ENCODE measurements around the gene BIN1.

BIN1 gene

GRCh38 chr2:127140538-127140937 lies 33.6 kb upstream of the BIN1 start:
- TF ChIP-seq SIN3A (IDR thresholded peaks at IDR 0.05; ENCODE audit: borderline replicate concordance, insufficient read depth, low read length) (no peak), POLR2AphosphoS5 (IDR thresholded peaks at IDR 0.05; ENCODE audit: low read depth, low read length) (no peak)

DNA sequence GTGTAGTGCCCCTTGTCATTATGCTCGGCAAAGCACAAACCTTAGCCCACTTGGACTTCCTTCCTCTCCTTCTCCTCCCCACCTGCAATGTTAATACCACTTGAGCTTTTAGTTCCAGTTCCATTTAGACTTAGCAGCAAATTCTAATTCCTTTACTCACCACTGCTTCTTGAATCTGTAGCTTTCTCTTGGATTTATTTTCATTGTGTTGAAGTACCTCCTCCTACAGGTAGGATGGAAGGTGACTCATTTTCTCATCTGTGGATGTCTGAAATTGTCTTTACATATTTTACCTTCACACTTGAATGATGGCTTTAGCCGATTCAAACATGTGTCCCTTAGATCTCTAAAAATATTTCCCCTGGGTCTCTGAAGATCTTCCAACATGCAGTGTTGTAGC lies 32.8 kb upstream of the BIN1 start:
- TF ChIP-seq POLR2AphosphoS5 (IDR thresholded peaks at IDR 0.05; ENCODE audit: low read depth, low read length): no peak
- no peak for TF ChIP-seq SIN3A (IDR thresholded peaks at IDR 0.05; ENCODE audit: borderline replicate concordance, insufficient read depth, low read length)
- no peak for TF ChIP-seq TAF1 (IDR thresholded peaks at IDR 0.05; ENCODE audit: borderline replicate concordance, insufficient read depth, low read length)
- TF ChIP-seq FOXP2 (optimal IDR thresholded peaks at IDR 0.05; ENCODE audit: borderline replicate concordance, extremely low read depth, extremely low read length, insufficient read depth): no peak
- TF ChIP-seq REST (IDR thresholded peaks at IDR 0.05; ENCODE audit: insufficient read depth in 1 of 2, low read depth in 2 of 2, low read length in 2 of 2): no peak

GRCh38 chr2:127138281-127138680 lies 31.3 kb upstream of the BIN1 start:
- no peak for TF ChIP-seq FOXP2 (optimal IDR thresholded peaks at IDR 0.05; ENCODE audit: borderline replicate concordance, extremely low read depth, extremely low read length, insufficient read depth)
- no peak for TF ChIP-seq REST (IDR thresholded peaks at IDR 0.05; ENCODE audit: insufficient read depth in 1 of 2, low read depth in 2 of 2, low read length in 2 of 2)
- no peak for TF ChIP-seq TAF1 (IDR thresholded peaks at IDR 0.05; ENCODE audit: borderline replicate concordance, insufficient read depth, low read length)
- TF ChIP-seq SIN3A (IDR thresholded peaks at IDR 0.05; ENCODE audit: borderline replicate concordance, insufficient read depth, low read length): no peak
- TF ChIP-seq POLR2AphosphoS5 (IDR thresholded peaks at IDR 0.05; ENCODE audit: low read depth, low read length): no peak

DNA sequence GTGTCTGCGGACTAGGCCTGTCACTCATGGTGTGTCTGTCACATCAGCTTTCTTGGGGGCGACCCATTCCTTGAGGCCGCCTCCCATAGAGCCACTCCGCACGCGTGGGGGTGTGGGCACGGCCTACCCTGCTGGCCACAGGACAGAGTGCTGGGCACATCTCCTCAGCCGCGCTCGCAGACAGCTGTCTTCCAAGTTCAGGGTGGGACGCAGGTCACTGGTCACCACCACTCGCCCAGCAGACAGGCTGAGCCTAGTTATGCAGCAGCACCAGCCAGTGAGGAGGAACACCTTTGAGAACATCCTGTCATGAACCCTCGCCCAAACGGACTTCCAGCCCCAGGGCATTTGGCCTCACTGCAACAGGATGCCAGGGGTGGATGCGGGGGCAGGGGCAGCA lies 30.8 kb upstream of the BIN1 start:
- TF ChIP-seq TAF1 (IDR thresholded peaks at IDR 0.05; ENCODE audit: borderline replicate concordance, insufficient read depth, low read length) (no peak), SIN3A (IDR thresholded peaks at IDR 0.05; ENCODE audit: borderline replicate concordance, insufficient read depth, low read length) (no peak), FOXP2 (optimal IDR thresholded peaks at IDR 0.05; ENCODE audit: borderline replicate concordance, extremely low read depth, extremely low read length, insufficient read depth) (no peak), POLR2AphosphoS5 (IDR thresholded peaks at IDR 0.05; ENCODE audit: low read depth, low read length) (no peak), REST (IDR thresholded peaks at IDR 0.05; ENCODE audit: insufficient read depth in 1 of 2, low read depth in 2 of 2, low read length in 2 of 2) (no peak)

GRCh38 chr2:127137225-127137624 lies 30.3 kb upstream of the BIN1 start:
- no peak for TF ChIP-seq TAF1 (IDR thresholded peaks at IDR 0.05; ENCODE audit: borderline replicate concordance, insufficient read depth, low read length)
- TF ChIP-seq SIN3A (IDR thresholded peaks at IDR 0.05; ENCODE audit: borderline replicate concordance, insufficient read depth, low read length): no peak
- TF ChIP-seq FOXP2 (optimal IDR thresholded peaks at IDR 0.05; ENCODE audit: borderline replicate concordance, extremely low read depth, extremely low read length, insufficient read depth): no peak
- TF ChIP-seq POLR2AphosphoS5 (IDR thresholded peaks at IDR 0.05; ENCODE audit: low read depth, low read length): no peak
- no peak for TF ChIP-seq REST (IDR thresholded peaks at IDR 0.05; ENCODE audit: insufficient read depth in 1 of 2, low read depth in 2 of 2, low read length in 2 of 2)

All from PFSK-1 (cell line).